ENCODE results near the gene TAC1. TPM values are rescaled to one million over a fixed set of nuclear protein-coding genes. Genes with fewer than 3 reads are reported as not detected.
"Not testable (repeated sequence)": the region's sequence is repeated elsewhere in the genome, so short reads cannot be mapped to it uniquely, and the experiment has no call there.

TAC1 gene
- total and polyA plus RNA-seq, 2 experiments from 2014 or later: not detected

GRCh38 chr7:97757824-97758223 lies 25.9 kb downstream of the TAC1 start:
- Histone ChIP-seq H3K79me2 (ENCODE audit: insufficient read depth) (no peaks in the 10 kb centered on the region), H3F3A (ENCODE audit: insufficient read depth) (no peaks in the 10 kb centered on the region), H3K9ac (no peak overlapping the region), H3K27ac (no peak overlapping the region), H3K36me3 (ENCODE audit: low read depth) (no peaks in the 10 kb centered on the region), H3K9me3 (ENCODE audit: low read depth) (no peaks in the 10 kb centered on the region), H3K27me3 (replicated peaks; ENCODE audit: insufficient read depth) (no peaks in the 10 kb centered on the region), H2AFZ (no peak overlapping the region), H3K4me1 (ENCODE audit: insufficient read depth) (no peaks in the 10 kb centered on the region), H3K4me3 (no peak overlapping the region), H4K20me1 (ENCODE audit: insufficient read depth) (no peaks in the 10 kb centered on the region), H3K9me2 (ENCODE audit: insufficient read depth) (no peaks in the 10 kb centered on the region), H3K4me2 (ENCODE audit: unreplicated experiment) (no peak overlapping the region)
- in situ Hi-C loops (cut with MboI): no loop called here
- WGBS, 2 experiments (ENCODE audit: low coverage in 1 of 2, low lambda C conversion rate in 2 of 2, missing lambda C conversion rate in 2 of 2): 9 to 13% methylated on average over 2 of the region's 2 CpGs
- TF ChIP-seq EZH2 (IDR thresholded peaks at IDR 0.05; ENCODE audit: insufficient read depth, poor library complexity, severe bottlenecking) (no peak), EZH2phosphoT487 (IDR thresholded peaks at IDR 0.05; ENCODE audit: insufficient read depth, low read depth) (no peak)
- DNase-seq: no peak

GRCh38 chr7:97770850-97771249 lies 39.0 kb downstream of the TAC1 start:
- H3F3A ChIP-seq (ENCODE audit: insufficient read depth): no peaks in the 10 kb centered on the region
- no peak overlapping the region for H3K4me3 ChIP-seq
- no peaks in the 10 kb centered on the region for H3K9me3 ChIP-seq (ENCODE audit: low read depth)
- peak; percentile 9 for DNase-seq
- H3K27ac ChIP-seq: no peak overlapping the region
- no peaks in the 10 kb centered on the region for H3K79me2 ChIP-seq (ENCODE audit: insufficient read depth)
- H3K9ac ChIP-seq: no peak overlapping the region
- no peaks in the 10 kb centered on the region for H3K36me3 ChIP-seq (ENCODE audit: low read depth)
- no peaks in the 10 kb centered on the region for H4K20me1 ChIP-seq (ENCODE audit: insufficient read depth)
- no peaks in the 10 kb centered on the region for H3K27me3 ChIP-seq (replicated peaks; ENCODE audit: insufficient read depth)
- no peak overlapping the region for H2AFZ ChIP-seq
- in situ Hi-C loops (cut with MboI): no loop called here
- 11 to 23% methylated on average over 5 of the region's 5 CpGs for WGBS, 2 experiments (ENCODE audit: low coverage in 1 of 2, low lambda C conversion rate in 2 of 2, missing lambda C conversion rate in 2 of 2)
- H3K4me1 ChIP-seq (ENCODE audit: insufficient read depth): no peaks in the 10 kb centered on the region
- H3K4me2 ChIP-seq (ENCODE audit: unreplicated experiment): no peak overlapping the region
- no peaks in the 10 kb centered on the region for H3K9me2 ChIP-seq (ENCODE audit: insufficient read depth)
- TF ChIP-seq EZH2 (IDR thresholded peaks at IDR 0.05; ENCODE audit: insufficient read depth, poor library complexity, severe bottlenecking) (no peak), EZH2phosphoT487 (IDR thresholded peaks at IDR 0.05; ENCODE audit: insufficient read depth, low read depth) (no peak)

GRCh38 chr7:97771576-97771975 lies 39.7 kb downstream of the TAC1 start:
- Histone ChIP-seq H3K9me2 (ENCODE audit: insufficient read depth) (no peaks in the 10 kb centered on the region), H3K27me3 (replicated peaks; ENCODE audit: insufficient read depth) (no peaks in the 10 kb centered on the region), H3K36me3 (ENCODE audit: low read depth) (no peaks in the 10 kb centered on the region), H4K20me1 (ENCODE audit: insufficient read depth) (no peaks in the 10 kb centered on the region), H3K9ac (no peak overlapping the region), H3K4me1 (ENCODE audit: insufficient read depth) (no peaks in the 10 kb centered on the region), H2AFZ (no peak overlapping the region), H3K79me2 (ENCODE audit: insufficient read depth) (no peaks in the 10 kb centered on the region), H3K9me3 (ENCODE audit: low read depth) (no peaks in the 10 kb centered on the region), H3K4me3 (no peak overlapping the region), H3K4me2 (ENCODE audit: unreplicated experiment) (no peak overlapping the region), H3F3A (ENCODE audit: insufficient read depth) (no peaks in the 10 kb centered on the region), H3K27ac (no peak overlapping the region)
- 8 to 9% methylated on average over 6 of the region's 6 CpGs for WGBS, 2 experiments (ENCODE audit: low coverage in 1 of 2, low lambda C conversion rate in 2 of 2, missing lambda C conversion rate in 2 of 2)
- no peak for TF ChIP-seq EZH2 (IDR thresholded peaks at IDR 0.05; ENCODE audit: insufficient read depth, poor library complexity, severe bottlenecking)
- no peak for TF ChIP-seq EZH2phosphoT487 (IDR thresholded peaks at IDR 0.05; ENCODE audit: insufficient read depth, low read depth)
- in situ Hi-C loops (cut with MboI): no loop called here
- no peak for DNase-seq

GRCh38 chr7:97772045-97772901 lies 40.4 kb downstream of the TAC1 start:
- 11% methylated on average over 4 of the region's 4 CpGs for WGBS, 2 experiments (ENCODE audit: low coverage in 1 of 2, low lambda C conversion rate in 2 of 2, missing lambda C conversion rate in 2 of 2)
- DNase-seq: no peak
- TF ChIP-seq EZH2 (IDR thresholded peaks at IDR 0.05; ENCODE audit: insufficient read depth, poor library complexity, severe bottlenecking): no peak
- TF ChIP-seq EZH2phosphoT487 (IDR thresholded peaks at IDR 0.05; ENCODE audit: insufficient read depth, low read depth): no peak
- Histone ChIP-seq H2AFZ (no peak overlapping the region), H3F3A (ENCODE audit: insufficient read depth) (no peaks in the 10 kb centered on the region), H3K27me3 (replicated peaks; ENCODE audit: insufficient read depth) (no peaks in the 10 kb centered on the region), H3K4me2 (ENCODE audit: unreplicated experiment) (no peak overlapping the region), H3K4me3 (no peak overlapping the region), H3K27ac (no peak overlapping the region), H3K79me2 (ENCODE audit: insufficient read depth) (no peaks in the 10 kb centered on the region), H3K4me1 (ENCODE audit: insufficient read depth) (no peaks in the 10 kb centered on the region), H3K9me3 (ENCODE audit: low read depth) (no peaks in the 10 kb centered on the region), H3K9me2 (ENCODE audit: insufficient read depth) (no peaks in the 10 kb centered on the region), H3K9ac (no peak overlapping the region), H3K36me3 (ENCODE audit: low read depth) (no peaks in the 10 kb centered on the region), H4K20me1 (ENCODE audit: insufficient read depth) (no peaks in the 10 kb centered on the region)
- in situ Hi-C loops (cut with MboI): no loop called here

DNA sequence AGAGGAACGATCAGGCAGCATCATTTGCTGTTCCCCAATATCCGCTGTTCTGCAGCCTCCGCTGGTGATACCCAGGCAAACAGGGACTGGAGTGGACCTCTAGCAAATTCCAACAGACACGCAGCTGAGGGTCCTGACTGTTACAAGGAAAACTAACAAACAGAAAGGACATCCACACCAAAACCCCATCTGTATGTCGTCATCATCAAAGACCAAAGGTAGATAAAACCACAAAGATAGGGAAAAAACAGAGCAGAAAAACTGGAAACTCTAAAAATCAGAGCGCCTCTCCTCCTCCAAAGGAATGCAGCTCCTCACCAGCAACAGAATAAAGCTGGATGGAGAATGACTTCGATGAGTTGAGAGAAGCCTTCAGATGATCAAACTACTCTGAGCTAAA lies 54.5 kb downstream of the TAC1 start:
- H4K20me1 ChIP-seq (ENCODE audit: insufficient read depth); H3F3A ChIP-seq (ENCODE audit: insufficient read depth); H3K79me2 ChIP-seq (ENCODE audit: insufficient read depth); H3K36me3 ChIP-seq (ENCODE audit: low read depth); in situ Hi-C loops (cut with MboI); H3K27ac ChIP-seq; H3K4me1 ChIP-seq (ENCODE audit: insufficient read depth); DNase-seq; H3K27me3 ChIP-seq (replicated peaks; ENCODE audit: insufficient read depth); H3K4me3 ChIP-seq; H2AFZ ChIP-seq; H3K9me2 ChIP-seq (ENCODE audit: insufficient read depth); H3K9me3 ChIP-seq (ENCODE audit: low read depth); H3K4me2 ChIP-seq (ENCODE audit: unreplicated experiment); H3K9ac ChIP-seq: not testable (repeated sequence)
- whole genome bisulfite sequencing, 2 experiments (ENCODE audit: low coverage in 1 of 2, low lambda C conversion rate in 2 of 2, missing lambda C conversion rate in 2 of 2): 43 to 46% methylated on average over 7 of the region's 7 CpGs

Other genes with a start within 250 kb of the TAC1 start
- 103 and 107 TPM in 2 replicates for gene ASNS, start 140.3 kb downstream of the TAC1 start, total RNA-seq (2014; rRNA removed; shearing (Covaris generic))
- gene ASNS, start 140.3 kb downstream of the TAC1 start, polyA plus RNA-seq (2016; fragmentation: Nextera tagmentation; extraction: Ambion mirVana): 163 and 174 TPM in 2 replicates